ENCODE measurements around the gene IRF2.

The IRF2 gene

DNA sequence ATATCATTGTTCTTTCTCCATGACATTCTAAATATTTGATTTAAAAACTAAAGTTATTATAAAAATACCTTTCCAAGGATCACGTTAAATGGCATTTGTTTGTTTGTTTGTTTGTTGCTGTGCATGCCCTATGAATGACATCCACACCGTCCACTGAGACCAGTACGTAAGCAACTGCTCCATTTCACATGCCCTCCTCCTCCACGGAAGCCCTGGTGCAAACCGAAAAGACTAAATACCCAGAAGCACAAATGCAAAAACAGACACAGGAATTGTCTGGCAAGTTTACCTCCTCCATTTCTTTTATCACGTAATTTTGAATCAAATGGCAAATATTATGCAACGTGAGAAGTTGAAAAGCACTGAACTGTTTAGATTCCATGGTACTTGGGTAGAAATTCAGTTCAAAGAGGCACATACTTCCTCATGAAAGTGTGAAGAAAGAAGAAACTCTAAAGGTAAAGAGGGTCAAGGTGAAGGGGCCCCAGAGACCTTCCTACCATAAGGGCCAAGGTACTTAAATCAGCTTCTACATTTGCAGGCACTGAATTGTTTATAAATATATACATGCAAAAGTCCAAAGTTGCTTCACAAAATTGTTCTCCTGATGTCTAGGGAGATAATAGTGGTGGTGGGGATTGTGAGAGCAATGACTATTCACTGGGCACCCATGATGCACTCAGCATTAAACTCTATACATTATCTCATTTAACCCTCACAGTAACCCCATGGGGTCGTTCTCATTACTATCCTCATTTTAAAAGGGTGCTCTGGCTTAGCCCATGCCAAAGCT is 23.4 kb downstream of the IRF2 start:
- H3K27ac ChIP-seq: no peak overlapping the region
- TF ChIP-seq, protein P1, sequence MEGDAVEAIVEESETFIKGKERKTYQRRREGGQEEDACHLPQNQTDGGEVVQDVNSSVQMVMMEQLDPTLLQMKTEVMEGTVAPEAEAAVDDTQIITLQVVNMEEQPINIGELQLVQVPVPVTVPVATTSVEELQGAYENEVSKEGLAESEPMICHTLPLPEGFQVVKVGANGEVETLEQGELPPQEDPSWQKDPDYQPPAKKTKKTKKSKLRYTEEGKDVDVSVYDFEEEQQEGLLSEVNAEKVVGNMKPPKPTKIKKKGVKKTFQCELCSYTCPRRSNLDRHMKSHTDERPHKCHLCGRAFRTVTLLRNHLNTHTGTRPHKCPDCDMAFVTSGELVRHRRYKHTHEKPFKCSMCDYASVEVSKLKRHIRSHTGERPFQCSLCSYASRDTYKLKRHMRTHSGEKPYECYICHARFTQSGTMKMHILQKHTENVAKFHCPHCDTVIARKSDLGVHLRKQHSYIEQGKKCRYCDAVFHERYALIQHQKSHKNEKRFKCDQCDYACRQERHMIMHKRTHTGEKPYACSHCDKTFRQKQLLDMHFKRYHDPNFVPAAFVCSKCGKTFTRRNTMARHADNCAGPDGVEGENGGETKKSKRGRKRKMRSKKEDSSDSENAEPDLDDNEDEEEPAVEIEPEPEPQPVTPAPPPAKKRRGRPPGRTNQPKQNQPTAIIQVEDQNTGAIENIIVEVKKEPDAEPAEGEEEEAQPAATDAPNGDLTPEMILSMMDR (IDR thresholded peaks at IDR 0.05): no peak
- TF ChIP-seq ZFX (IDR thresholded peaks at IDR 0.05; ENCODE audit: borderline replicate concordance): no peak

DNA sequence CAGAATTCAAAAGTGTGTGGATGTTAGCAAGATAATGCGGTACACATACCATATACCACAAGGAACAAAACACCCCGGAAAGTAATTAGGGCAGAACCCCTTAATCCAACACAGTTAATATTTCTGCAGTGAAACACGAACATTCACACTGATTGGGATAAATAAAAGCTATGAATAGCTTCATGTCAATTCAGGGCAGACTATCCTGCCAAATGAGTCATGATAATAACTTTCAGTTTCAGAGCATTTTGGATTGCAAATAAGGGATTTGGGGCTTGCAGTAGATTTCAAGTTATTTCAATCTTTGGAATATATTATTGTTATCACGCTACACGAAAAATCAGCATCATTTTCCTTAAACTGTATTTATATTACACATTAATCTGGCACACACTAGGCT is 24.3 kb downstream of the IRF2 start:
- no peak overlapping the region for H3K27ac ChIP-seq
- TF ChIP-seq, protein P1 (IDR thresholded peaks at IDR 0.05): no peak
- TF ChIP-seq ZFX (IDR thresholded peaks at IDR 0.05; ENCODE audit: borderline replicate concordance): no peak

DNA sequence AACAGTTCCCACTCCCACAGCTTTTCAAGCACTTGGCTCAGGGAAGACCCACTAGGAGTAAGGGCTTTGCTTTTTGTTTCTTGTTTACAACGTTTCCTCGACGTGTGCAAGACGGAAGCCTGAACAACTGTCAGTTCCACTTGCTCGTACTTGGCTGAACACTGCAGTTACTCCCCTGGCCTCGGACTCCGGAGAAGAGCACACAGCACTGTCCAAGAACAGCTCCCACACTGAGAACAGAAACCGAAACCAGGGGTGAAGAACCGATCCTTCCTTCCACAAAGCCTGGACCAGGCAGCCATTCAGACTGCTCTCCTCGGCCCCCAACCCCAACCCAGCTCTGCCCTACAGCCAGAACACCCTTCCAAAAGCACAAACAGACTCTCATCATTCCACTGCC is 25.5 kb downstream of the IRF2 start:
- TF ChIP-seq, protein P1 (IDR thresholded peaks at IDR 0.05): no peak
- no peak for TF ChIP-seq ZFX (IDR thresholded peaks at IDR 0.05; ENCODE audit: borderline replicate concordance)
- no peak overlapping the region for H3K27ac ChIP-seq

DNA sequence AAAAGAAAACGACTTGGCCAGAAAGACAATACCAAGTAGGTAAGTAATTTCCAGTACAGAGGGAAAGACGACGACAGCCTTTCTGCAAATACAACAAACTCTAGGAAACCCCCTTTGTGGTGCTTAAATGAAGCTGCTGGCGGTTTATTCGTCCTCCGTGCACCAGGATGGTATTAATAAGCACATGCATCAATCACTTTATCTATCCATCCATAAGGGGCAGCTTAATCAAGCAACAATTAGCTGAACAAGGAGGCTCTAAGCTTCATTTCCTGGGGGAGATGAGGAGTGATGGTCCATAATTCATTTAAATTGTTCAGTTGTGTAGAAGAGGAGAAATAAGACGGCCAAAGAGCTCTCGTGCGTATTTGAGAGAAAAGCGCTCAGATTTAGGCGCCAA is 26.2 kb downstream of the IRF2 start:
- H3K27ac ChIP-seq: no peak overlapping the region
- no peak for TF ChIP-seq ZFX (IDR thresholded peaks at IDR 0.05; ENCODE audit: borderline replicate concordance)
- TF ChIP-seq, protein P1 (IDR thresholded peaks at IDR 0.05): no peak

DNA sequence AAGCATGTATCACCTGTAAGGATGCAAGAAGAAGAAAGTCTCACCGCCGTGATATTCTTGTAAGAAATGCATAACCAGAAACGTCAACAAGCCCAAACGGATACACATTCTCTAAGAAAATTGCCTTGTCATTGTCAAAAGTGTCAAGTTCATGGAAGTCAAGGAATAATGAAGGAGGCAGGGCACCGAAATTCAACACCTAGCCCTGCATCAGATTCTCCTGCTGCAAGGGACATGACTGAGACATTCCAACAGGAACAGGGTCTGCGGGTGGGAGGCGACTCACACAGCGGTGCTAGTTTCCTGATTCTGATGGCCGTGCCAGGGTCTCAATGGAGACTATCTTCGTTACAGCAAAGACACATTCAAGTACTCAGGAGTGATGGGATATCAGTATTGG is 26.7 kb downstream of the IRF2 start:
- TF ChIP-seq ZFX (IDR thresholded peaks at IDR 0.05; ENCODE audit: borderline replicate concordance): no peak
- TF ChIP-seq, protein P1 (IDR thresholded peaks at IDR 0.05): no peak
- no peak overlapping the region for H3K27ac ChIP-seq

DNA sequence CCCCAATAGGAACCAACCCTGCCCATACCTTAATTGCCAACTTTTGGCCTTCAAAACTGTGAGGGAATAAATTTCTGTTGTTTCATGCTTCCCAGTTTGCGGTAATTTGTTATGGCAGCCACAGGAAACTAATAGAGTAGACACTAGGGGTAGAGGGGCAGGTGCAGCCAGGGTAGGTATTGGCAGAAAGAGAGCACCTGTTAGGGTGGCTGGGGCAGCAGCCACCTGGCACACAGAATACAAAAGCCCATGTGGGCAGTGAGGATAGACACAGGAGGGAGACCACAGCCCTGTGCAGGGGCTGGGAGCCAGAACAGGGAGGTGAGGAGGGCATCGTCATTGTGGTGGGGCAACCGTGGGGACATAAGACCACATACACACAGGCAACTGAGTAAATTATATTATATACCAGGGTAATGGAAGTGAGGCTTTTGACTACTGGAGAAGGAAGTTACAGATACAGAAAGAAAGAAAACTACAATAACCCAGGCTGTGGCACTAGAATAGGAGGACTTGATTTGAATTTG is 28.2 kb downstream of the IRF2 start:
- no peak overlapping the region for H3K27ac ChIP-seq
- TF ChIP-seq, protein P1 (IDR thresholded peaks at IDR 0.05): no peak
- no peak for TF ChIP-seq ZFX (IDR thresholded peaks at IDR 0.05; ENCODE audit: borderline replicate concordance)

DNA sequence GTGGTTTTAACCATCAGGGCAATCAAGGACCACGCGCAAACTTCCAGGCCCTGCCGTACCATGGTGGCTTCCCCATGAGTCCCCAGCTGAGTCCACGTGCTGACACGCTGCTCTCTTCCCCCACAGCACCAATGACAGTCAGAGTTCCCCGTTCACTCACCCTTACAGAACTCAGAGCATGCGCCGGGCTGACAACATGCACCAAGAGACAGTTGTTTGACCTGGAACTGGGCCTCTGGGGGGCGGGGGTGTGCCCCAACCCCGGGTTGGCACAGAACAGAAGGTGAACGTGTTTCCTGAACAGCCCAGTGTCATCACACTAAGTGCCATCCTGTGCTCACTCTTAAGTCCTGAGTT is 29.4 kb downstream of the IRF2 start:
- no peak overlapping the region for H3K27ac ChIP-seq
- no peak for TF ChIP-seq ZFX (IDR thresholded peaks at IDR 0.05; ENCODE audit: borderline replicate concordance)
- TF ChIP-seq, protein P1 (IDR thresholded peaks at IDR 0.05): no peak

All from 22Rv1 (cell line).